NCI-H1105 treated with DMSO at 0.1 percent for 48 hours (cell line): ENCODE measurements around the gene N4BP2L2.

ENCODE experiments used
- DNase-seq: peaks from one replicate; lab custom pipeline; 2025; lab: John Stamatoyannopoulos, UW

The N4BP2L2 gene

DNA sequence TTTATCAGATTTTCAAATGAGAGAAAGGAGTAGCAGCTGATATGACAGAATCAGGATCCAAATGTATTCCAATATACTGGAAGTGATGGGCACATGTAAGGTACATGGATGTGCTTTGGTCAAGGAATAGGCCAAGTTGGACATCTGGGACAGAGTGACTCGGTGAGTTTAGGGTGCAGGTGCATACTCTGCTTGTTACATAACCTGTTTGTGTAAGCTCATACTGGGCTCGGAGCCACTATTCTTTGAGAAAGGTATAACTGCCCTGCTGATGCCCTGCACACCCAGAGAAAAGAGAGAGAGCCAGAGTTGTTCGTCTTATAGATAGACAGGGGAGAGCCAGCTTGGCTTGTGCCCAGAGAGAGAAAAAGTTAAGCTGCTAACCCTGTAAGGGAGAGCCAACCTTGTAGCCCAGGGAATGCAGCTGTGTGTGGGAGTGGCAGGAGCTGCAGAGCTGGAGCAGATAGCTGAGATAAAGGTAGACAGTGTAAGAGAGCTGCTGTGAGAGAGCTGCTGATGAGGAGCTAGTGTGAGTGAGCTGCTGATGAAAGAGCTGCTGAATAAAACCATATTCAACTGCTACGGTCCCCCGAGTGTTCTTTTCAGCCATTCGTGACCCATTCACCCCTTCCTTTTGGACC is 70.0 kb downstream of the N4BP2L2 start:
- no peak for DNase-seq

DNA sequence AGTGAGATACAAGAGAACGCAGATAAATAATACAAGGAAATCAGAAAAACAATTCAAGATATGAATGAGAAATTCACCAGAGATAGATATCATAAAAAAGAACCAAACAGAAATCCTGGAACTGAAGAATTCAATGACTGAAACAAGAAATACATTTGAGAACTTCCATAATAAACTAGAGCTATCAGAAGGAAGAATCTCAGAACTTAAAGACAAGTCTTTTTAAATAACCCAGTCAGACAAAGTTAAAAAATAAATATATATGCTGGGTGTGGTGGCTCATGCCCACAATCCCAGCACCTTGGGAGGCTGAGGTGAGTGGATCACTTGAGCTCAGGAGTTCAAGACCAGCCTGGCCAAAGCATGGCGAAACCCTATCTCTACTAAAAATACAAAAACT is 82.0 kb downstream of the N4BP2L2 start:
- DNase-seq = no peak

DNA sequence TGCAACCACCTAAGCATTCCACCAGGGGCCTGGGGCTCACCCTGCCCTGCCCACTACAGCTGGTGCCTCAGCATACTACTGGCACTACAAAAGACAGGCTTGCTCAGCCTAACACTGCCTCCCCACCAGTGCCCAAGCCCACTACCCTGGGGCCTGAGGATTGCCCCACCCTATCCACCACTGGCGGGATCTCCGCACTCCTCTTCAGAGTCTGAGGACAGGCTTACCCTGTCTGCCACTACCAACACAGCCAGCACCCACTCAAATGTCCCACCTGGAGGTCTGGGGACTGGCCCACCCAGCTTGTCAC is 83.0 kb downstream of the N4BP2L2 start:
- DNase-seq = no peak

DNA sequence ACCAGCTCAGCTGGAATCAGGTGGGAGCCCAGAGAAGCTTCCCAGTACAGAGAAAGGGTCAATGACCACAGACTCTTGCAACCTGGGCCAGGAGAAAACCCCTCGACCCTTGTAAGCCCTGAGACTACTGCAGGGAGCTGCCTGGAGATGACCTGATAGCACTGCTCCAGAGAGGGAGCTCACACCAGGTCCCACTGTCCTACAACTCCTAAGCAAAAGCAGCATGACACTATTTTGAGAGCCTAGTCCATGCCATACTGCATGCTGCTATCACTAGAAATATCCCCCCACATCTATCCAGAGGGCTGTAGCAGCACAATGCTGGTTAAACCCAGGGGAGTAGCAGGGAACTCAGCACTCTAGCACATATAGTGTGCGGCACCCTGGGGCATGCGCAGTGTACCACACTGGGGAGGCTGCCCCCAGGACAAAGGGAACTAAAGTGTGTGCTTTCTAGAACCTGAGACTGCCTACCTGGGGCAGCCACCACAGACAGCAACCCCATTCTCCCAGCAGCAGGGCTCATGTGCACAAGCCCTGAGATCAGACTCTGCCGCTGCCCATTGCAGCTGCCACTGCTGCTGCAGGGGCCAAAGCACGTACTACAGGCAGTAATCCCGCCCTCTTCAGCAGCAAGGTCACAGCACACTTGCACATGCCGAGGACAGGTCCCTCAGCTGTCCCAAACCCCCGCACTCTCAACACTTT is 83.6 kb downstream of the N4BP2L2 start:
- DNase-seq = no peak

DNA sequence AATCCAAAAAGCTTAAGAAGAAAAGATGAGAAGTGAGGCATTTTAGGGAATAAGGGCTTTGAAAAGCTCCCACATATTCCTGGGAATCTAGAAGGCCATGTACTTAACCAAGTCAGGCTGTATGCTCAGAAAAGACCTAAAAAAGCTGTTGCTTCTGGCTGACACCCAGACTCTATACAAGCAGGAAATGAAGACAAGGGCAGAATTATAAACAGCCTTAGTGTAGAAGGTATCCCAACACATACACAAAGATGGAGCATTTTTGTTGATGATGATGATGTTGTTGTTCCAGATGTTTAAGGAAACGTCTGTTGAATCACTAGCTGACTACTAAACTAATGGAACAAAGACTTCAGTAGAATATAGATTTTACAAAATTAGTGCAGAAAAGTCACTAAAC is 84.6 kb downstream of the N4BP2L2 start:
- DNase-seq = no peak

DNA sequence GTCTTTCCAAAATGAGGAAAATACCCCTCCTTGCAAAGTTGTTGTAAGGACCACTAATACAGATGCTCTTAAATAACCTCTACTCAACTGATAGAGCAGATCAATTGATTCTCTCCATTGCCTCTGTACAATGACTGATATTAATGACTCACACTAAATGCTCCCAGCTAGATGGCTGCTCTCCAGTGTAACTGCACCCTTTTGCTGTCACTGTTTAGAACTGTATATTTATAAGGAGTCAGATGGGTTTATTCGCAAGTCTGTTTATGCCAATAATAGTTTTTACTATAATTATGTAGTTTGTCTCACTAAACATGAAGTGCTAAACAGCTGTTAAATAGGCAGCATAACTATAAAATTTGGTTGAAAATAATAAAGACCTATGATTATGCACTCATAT is 89.6 kb downstream of the N4BP2L2 start:
- DNase-seq = no peak

DNA sequence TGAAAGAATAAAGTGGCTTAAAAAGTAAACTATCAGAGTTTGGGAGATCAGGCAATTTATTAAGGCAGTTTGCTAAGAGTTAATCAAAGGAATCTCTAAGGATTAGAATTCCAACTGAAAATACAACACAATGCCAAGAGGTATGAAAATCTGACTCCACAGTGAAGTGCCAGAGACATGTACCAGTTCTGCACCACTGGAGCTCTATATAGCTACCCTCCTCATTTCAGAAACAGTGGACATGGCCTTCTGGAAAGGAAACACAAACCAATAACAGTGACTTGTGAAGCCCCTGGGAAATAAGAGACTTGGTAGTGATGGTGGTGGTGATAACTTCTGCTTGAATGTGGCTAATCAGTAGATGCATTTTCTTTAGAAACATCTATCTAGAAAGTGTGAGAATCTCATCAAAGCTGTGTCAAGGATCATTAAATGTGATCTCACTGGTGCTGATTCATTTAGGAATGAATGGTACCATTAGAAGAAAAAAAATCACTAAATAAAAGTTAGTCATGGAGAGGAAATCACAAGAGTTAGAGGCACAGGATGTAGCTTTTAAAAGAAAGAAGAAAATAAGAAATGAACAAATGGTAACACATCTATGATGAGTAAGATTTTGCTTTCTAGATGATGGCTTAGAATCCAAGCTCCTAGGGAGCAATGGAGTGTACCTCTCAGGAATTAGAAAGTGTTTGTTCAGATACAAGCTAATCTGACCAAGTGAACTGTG is 90.5 kb downstream of the N4BP2L2 start:
- no peak for DNase-seq

DNA sequence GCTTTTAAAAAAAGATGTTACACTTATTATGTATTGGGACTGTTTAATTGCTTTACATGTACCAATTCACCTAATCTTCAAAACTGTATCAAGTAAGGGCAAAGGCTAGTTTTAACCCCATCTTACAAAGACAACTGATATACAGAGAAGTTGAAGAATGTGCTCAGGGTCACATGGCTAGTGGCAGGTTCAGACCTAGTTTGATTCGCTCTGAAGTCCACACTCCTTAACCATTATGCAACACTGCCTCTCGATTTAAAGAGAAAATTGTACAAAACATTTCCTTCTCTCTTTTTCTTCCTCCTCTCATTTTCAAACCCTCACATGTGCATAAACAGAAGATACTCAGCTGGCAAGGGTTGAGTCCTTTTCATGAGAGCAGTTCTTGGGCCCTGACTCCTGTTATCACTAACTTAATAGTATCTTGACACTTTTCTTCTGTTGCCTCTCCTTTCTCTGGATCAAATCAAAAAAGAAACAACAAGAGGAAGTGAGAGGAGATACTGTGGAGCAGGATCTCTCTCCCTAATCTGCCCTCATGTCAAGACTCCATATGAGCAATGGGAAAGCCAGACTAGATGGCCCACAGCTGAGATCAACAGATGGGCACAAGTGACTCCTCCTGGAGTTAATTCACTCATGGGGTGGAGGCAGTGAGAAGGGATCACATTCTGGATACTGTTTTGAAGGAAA is 91.7 kb downstream of the N4BP2L2 start:
- DNase-seq = no peak

DNA sequence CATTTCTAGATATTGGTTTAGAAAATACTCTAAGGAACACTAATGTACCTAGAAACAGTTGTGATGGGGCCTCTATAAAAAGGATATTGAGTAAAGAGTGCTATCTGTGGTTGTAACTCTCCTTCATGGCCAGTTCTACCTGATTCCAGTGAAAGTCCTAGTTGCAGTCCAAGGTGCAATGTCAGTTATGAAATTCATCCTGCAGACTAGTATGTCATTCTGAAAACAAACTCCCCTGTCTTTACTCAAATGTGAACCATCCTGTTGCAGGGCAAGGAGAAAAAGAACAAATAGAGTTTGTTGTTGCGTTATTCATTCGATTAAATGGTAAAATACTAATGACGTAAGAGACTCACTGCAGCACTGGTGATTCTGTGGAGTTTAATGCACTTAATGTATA is 92.4 kb downstream of the N4BP2L2 start:
- DNase-seq = no peak

DNA sequence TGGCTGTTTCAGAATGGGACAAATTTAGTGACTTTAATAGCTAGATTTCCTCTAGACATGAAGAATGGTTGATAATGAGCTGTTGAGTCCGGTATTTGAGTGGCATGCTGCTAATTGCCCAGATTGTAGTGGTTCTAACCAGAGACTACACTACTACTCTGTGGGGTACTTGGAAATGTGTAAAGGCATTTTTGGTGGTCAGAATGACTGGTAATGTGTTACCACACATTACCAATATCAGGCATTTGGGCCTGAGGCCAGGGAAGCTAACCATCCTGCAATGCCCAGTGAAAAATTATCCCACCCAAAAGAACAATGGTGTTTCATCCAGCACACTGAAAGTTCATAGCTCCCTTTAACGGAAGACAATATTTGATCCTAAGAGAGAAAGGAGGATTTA is 93.1 kb downstream of the N4BP2L2 start:
- DNase-seq = no peak

DNA sequence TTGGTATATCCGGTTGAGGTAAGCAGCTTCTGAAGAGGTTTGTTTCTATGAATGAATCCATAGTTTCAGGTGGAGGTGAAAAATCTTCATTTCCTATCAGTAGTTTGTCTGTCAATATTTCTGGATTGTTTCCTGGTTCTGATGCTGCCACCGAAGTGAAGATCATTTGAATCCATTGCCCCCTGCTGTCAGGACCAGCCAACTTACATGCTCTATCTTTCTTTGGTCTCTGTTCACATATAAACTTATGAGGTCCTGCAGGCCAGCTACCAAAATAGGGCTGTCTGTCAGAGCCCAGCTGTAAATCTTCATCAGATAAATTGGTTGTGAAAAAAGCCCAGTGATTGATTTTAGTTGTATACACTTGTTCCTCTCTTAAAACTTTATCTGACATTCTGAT is 95.5 kb downstream of the N4BP2L2 start:
- peak; percentile 4 for DNase-seq

DNA sequence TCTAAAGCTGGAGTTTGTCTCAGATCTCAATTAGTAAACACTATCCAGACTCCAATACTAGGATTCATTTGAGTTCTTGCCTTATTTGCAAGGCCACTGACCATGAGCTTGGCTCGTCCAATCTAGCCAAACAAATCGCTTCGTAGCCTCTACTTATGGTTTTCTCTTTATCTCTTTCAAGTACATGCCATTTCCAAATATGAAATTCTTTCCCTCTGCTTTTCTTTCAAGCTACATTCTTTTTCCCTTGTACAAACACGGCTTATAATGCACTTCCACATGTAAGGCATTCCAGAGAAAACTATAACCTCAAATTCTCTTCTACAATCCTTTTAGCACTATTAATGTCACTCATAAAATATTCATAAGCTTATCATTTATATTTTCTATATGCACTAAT is 99.7 kb downstream of the N4BP2L2 start:
- no peak for DNase-seq

DNA sequence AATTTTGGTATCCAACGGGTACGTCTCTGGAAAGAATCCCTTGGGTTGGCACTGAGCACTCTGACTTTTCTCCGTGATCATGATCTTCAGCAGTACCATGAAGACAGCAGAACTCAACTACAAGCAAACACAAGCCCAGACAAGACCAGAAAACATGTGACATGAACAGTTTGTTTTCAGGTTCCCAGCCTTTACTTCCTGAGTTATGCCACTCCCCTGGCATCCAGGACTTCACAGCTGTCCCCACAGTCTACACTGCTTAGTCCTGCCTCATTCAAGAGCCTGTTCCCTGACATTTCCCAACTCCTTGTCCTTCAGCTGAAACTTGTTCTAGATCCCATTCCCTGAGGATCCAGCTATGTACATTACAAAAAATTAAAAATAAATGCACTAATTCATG is 105.7 kb downstream of the N4BP2L2 start:
- no peak for DNase-seq

DNA sequence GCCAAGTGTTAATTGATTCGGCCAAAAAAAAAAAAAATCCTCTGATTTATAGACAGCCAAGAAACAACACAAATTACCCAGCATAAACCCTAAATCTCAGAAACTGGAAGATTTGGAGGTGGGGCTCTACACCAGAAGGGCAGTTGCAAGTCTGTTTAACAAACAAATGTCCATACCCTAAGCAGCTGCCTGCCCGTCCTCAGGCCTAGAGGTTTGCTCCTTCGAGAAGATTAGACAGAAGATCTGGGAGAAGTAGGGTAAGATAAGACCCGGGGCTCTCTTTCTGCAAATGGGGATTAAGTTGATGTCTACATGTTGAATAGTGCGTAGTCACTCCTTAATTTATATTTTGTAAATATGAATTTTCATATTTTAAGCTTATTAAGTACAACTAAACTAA is 107.2 kb downstream of the N4BP2L2 start:
- no peak for DNase-seq

DNA sequence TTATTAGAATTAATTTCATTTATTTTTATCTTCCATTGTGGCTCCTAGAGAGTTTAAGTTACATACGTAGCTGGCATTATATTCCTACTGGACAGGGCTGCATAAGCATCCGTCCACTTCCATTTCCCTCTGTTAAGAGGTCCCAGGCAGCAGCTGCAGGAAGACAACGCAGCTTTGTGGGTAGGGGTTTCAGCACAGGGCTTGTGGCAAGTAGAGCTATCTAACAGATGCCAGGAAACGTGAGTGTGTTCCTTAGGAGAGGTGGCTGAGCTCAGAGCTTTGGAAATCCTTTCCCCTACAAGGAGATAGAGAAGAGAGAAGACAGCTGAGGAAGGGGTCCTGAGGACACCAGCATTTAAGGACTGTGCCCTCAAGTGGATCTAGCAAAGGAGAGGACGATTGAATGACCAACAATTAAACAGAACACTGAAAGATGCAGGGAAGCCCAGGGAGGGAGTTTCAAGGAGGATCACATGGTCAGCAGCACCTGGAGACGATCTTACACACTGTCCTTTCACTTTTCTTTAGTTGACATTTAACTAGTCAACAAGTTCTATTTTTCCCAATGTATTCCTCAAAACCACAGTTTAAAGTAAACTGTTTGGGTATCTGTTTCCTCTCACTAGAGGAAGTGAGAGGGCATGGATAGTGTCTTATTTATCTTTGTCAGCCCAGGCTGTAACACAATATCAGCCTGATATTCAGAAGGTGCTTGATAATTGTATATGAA is 108.4 kb downstream of the N4BP2L2 start:
- no peak for DNase-seq

DNA sequence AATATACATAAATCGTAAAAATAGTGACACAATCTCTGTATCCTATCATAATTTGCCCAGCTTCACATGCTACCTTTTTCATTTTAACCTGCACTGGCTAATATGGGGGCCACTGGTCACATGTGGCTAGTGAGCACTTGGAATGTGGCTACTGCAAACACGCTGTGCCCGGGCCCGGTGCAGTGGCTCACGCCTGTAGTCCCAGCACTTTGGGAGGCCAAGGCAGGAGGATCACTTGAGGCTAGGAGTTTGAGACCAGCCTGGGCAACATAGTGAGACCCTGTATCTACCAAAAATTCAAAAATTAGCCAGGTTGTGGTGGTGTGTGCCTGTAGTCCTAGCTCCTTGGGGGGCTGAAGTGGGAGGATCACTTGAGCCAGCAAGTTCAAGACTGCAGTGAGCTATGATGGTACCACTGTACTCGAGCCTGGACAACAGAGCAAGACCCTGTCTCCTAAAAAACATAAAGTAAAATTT is 109.1 kb downstream of the N4BP2L2 start:
- no peak for DNase-seq

DNA sequence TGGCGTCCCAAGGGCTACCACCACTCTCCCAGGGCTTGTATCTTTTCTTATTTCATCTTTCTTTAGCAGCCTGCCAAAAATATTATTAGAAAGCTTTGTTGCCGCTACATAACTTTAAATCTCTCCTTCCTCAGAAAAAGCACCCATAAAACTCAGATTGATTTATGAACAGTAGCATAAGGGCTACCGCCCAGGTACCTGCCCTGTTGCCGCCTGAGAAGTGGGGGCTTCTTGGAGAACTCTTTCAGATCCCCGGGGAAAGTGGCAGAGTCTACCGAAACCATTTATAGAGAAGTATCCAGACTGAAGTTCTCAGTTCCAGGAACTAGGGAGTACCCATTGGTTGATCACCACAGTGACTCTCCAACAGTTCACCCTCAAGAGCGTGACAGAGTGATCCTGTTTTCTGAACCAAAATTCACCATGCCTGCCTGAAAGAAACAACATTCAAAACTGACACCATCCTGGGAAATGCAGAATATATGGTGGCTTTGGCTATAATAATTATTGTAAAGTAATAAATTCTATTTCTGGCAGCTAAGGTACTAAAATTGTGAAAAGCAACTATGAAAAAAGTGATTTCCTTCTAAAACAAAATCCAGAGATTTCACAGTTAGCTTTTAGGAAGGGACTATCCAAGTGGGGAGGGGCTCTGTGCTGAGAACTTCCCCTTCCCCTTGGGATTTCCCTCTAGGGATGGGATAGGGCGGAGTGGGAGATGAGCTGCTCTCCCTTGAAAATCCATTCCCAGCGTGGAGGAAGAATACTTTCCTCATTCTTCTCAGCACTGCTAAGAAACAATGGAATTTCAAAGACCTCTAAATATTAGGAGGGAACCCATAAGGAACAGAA is 109.8 kb downstream of the N4BP2L2 start:
- DNase-seq = no peak

DNA sequence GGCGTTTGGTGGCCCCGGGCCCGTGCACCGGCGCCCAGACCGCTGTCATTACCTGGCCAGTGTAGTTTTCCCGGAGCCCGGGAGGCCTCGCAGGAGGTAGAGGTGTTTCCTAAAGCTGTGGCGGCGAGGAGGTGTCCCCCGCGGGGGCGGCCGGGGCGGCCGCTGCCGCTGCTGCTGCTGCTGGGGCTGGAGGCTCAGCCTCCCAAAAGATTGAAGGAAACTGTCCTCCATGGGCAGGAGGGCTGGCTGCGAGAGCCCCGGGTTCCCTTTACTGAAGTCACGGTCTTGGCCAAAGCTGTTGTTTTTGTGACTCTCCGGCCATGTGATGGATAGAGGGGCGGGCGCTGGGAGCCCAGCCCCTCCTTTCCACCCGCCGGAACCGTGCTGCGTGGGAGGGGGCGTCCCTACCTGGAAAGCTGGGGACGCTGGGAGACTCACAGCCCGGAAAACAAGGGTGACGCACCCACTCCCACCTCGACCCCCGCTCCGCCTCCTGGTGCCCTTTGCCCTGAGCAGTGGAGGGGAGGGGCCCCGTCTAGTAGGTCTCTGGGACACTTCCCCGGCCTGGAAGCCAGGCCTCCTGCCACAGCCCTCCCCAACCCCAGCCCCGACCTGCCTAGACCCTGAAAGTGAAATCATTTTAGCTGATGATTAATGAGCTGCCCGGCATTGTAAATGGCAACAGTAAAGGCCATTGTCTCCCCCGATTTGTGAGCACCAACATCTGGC is 110.6 kb downstream of the N4BP2L2 start, which contains the start of gene N4BP2L1:
TSS of gene N4BP2L1 (minus strand) at position 279 of the 729 bp plus-strand sequence. CDS start at position 231, 48 bp downstream.
- peak; percentile 55 for DNase-seq

DNA sequence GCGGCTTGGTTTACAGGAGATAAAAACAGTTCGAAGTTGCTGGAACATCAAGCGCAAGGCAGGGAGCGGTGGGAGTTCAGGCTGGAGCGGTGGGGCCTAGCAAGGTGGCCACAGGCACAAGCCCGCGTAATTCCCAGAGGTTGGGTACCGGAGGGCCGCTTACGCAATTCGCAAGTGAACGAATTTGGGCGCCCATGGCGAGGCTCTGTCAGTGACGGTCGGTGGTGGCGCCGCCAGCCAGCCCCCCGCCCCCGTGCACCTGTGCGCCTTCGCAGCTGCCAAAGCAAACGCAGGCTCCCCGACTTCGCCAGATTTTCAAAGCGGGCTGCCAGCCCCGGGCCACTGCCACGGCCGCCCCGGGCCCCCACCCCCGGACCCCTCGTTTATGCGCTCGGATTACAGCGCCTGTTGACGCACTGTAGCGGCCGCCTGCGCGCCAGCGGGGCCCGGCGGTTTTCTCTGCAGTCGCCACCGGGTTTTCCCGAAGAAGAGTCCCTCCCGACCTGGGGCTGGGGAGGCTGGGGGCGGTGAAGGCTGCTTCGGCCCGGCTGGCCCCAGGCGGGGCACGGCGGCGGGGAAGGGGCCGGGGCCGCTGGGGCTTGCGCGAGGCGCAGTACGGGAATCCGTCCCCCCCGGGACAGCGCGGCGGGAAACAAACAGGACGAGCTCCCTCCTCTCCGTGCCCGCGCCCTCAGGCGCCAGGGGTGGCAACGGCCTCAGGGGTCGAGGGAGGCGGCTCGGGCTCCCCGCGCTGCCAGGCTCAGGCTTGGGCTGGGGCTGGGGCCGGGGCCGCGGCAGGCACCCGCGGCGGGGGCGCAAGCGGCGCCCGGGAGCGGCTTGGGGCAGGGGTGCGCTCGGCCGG is 111.4 kb downstream of the N4BP2L2 start:
- peak; percentile 41 for DNase-seq
